Central memory CD8-positive, alpha-beta T cell (primary cell): ENCODE data around the gene COA8.
A peak's percentile ranks its signal among the peaks of the same experiment; 100 is the strongest.

ENCODE experiments used
- ATAC-seq: fragments of 150-1000 bp; cut with Tn5 transposase; replicated peaks from 2 replicates; pipeline ENCODE4 v1.10.0; 2022; ENCODE audit warnings: mild to moderate bottlenecking, moderate FRiP score, moderate number of reproducible peaks; ENCODE audit not compliant: poor library complexity, severe bottlenecking; ENCODE audit errors: extremely low read depth
- DNase-seq, 2 donors: peaks; one replicate each; pipeline ENCODE4 v3.0.0; 2021; ENCODE audit warnings: low spot score in 2 of 2
- H3K27ac Mint-ChIP-seq: one replicate; pipeline ENCODE4 v1.8.0; 2022; ENCODE audit warnings: low read depth, mild to moderate bottlenecking, moderate library complexity, mixed read lengths
- H3K27me3 Mint-ChIP-seq: one replicate; pipeline ENCODE4 v1.8.0; 2022; ENCODE audit warnings: mixed read lengths
- H3K36me3 Mint-ChIP-seq: one replicate; pipeline ENCODE4 v1.8.0; 2022; ENCODE audit warnings: mild to moderate bottlenecking, moderate library complexity, mixed read lengths; ENCODE audit not compliant: insufficient read depth
- H3K4me1 Mint-ChIP-seq: one replicate; pipeline ENCODE4 v1.8.0; 2022; ENCODE audit warnings: mixed read lengths
- H3K4me3 Mint-ChIP-seq: one replicate; pipeline ENCODE4 v1.8.0; 2022; ENCODE audit warnings: mild to moderate bottlenecking, moderate library complexity, mixed read lengths
- H3K9me3 Mint-ChIP-seq: one replicate; pipeline ENCODE4 v1.8.0; 2022; ENCODE audit warnings: mixed read lengths

COA8 gene

DNA sequence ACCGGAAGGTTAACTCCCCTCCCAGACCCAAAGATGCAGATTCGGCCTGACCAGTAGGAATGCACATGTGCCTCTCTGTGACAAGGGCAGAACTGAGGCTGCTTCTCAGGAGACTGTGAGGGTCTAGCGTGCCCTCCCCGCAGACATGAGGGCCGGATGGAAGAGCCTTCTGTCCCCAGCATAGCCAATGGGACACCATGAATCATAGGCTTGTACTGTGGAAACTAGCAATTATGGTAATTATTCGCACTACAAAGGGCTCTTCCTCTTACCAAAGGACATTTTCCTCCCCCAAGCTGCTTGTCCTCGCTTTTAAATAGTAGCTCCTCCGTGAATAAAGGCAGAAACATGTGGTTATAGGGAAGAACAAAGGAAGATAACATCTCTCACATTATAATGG is 6.2 kb downstream of the COA8 start:
- Mint-ChIP-seq H3K4me3 (no peak overlapping the region), H3K9me3 (no peaks in the 10 kb centered on the region), H3K36me3 (peaks cover 13% of the 10 kb centered on the region), H3K4me1 (peaks cover 5% of the 10 kb centered on the region), H3K27ac (no peak overlapping the region), H3K27me3 (no peaks in the 10 kb centered on the region)
- ATAC-seq (no peak), DNase-seq (no peak)

DNA sequence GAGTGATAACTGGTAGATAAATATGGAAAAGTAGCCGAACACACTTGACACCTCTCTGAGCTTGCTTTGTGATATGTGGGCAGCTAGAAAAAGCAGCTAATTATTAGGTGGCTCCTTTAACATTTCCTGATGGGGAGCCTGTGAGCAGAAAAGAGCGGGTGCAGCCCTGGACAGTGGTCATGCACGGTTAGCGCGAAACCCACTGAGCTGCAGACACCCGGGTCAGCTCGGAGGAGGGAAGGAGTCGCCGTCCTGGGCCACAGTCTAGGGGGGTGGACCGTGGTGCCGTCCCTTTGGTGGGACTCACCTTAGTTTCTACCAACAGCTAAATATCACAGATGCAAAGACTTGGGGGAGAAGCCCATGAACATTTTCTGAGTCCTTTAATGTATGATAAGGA is 6.6 kb downstream of the COA8 start:
- ATAC-seq (no peak), DNase-seq (no peak)
- Mint-ChIP-seq H3K9me3 (no peaks in the 10 kb centered on the region), H3K27me3 (no peaks in the 10 kb centered on the region), H3K27ac (no peak overlapping the region), H3K4me3 (no peak overlapping the region), H3K4me1 (peaks cover 5% of the 10 kb centered on the region), H3K36me3 (peaks cover 15% of the 10 kb centered on the region)

DNA sequence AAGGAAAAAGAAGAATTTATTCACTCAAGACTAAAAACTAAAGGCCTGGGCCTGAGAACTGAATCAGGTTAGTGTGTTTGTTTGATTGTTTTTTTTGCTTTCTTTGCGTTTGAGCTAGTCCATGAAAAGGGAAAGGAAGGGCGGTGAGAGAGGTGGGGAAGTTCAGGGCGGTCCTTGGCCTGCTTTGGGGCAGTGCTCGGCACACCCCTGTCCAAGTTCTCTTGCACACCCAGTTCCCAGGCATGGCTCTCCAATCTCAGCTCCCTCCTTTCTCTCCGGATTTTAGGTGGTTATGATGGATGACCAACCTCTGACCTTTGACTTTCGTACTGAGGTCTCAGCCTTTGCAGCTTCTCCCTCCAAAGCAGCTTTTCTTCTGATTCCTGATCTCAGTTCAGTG is 11.3 kb downstream of the COA8 start:
- Mint-ChIP-seq H3K9me3 (no peaks in the 10 kb centered on the region), H3K36me3 (peaks cover 35% of the 10 kb centered on the region), H3K4me1 (peaks cover 7% of the 10 kb centered on the region), H3K27ac (no peak overlapping the region), H3K27me3 (no peaks in the 10 kb centered on the region), H3K4me3 (no peak overlapping the region)
- DNase-seq (no peak), ATAC-seq (no peak)

GRCh38 chr14:103574707-103575285 is 12.0 kb downstream of the COA8 start:
- H3K4me3 Mint-ChIP-seq: no peak overlapping the region
- no peak for DNase-seq
- no peaks in the 10 kb centered on the region for H3K27me3 Mint-ChIP-seq
- no peak for ATAC-seq
- H3K9me3 Mint-ChIP-seq: no peaks in the 10 kb centered on the region
- H3K36me3 Mint-ChIP-seq: peaks cover 36% of the 10 kb centered on the region
- peaks cover 7% of the 10 kb centered on the region for H3K4me1 Mint-ChIP-seq
- H3K27ac Mint-ChIP-seq: no peak overlapping the region

- no peak for DNase-seq
- H3K4me3 Mint-ChIP-seq: no peak overlapping the region
Measured at GRCh38 chr14:103576371-103577024, 13.7 kb downstream of the COA8 start.

DNA sequence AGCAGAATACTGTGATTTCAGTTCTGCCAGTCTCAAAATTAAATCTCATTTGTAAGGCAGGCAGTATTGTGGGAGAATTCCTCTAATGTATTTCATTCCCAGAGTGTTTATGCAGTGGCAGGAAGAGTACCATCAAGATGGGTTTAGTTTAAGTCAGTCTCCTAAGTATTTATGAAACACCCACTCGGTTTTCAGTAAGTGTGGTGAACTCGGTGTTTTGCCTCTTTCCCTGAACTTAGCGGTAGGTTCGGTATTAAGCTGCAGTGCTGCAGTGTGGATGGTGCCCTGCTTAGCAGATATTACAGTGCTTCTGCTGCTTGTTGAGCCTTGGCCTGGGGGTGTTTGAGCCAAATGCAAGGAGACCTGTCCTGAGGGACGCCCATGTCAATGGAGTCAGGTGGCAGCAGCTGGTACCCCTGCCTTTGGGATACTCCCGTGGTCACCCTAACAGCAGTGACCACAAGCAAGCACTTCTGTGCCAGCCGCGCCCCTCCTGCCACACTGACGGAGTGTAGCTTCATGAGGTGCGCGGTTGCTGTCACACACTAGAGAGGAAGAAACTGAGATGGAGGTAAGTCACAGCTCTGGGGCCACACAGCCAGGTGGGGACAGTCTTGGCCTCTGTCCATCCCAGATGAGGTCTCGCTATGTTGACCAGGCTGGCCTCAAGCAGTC is 15.8 kb downstream of the COA8 start:
- Mint-ChIP-seq H3K9me3 (no peaks in the 10 kb centered on the region), H3K36me3 (peaks cover 27% of the 10 kb centered on the region), H3K4me3 (no peak overlapping the region), H3K27me3 (no peaks in the 10 kb centered on the region), H3K27ac (no peak overlapping the region), H3K4me1 (peaks cover 7% of the 10 kb centered on the region)
- DNase-seq (no peak), ATAC-seq (no peak)

More at GRCh38 chr14:103576371-103577024, 13.7 kb downstream of the COA8 start:
- no peak for ATAC-seq
- Mint-ChIP-seq H3K36me3 (peaks cover 34% of the 10 kb centered on the region), H3K27me3 (no peaks in the 10 kb centered on the region), H3K27ac (no peak overlapping the region), H3K4me1 (peaks cover 7% of the 10 kb centered on the region), H3K9me3 (no peaks in the 10 kb centered on the region)

GRCh38 chr14:103581206-103581605 is 18.4 kb downstream of the COA8 start:
- Mint-ChIP-seq H3K36me3 (peaks cover 27% of the 10 kb centered on the region), H3K4me1 (no peaks in the 10 kb centered on the region), H3K4me3 (no peak overlapping the region), H3K27me3 (no peaks in the 10 kb centered on the region), H3K9me3 (no peaks in the 10 kb centered on the region), H3K27ac (no peak overlapping the region)
- no peak for ATAC-seq
- no peak for DNase-seq

GRCh38 chr14:103581954-103582703 is 19.4 kb downstream of the COA8 start:
- Mint-ChIP-seq H3K36me3 (peaks cover 27% of the 10 kb centered on the region), H3K9me3 (no peaks in the 10 kb centered on the region), H3K4me1 (no peaks in the 10 kb centered on the region), H3K4me3 (no peak overlapping the region), H3K27ac (no peak overlapping the region), H3K27me3 (no peaks in the 10 kb centered on the region)
- ATAC-seq (no peak), DNase-seq (no peak)

DNA sequence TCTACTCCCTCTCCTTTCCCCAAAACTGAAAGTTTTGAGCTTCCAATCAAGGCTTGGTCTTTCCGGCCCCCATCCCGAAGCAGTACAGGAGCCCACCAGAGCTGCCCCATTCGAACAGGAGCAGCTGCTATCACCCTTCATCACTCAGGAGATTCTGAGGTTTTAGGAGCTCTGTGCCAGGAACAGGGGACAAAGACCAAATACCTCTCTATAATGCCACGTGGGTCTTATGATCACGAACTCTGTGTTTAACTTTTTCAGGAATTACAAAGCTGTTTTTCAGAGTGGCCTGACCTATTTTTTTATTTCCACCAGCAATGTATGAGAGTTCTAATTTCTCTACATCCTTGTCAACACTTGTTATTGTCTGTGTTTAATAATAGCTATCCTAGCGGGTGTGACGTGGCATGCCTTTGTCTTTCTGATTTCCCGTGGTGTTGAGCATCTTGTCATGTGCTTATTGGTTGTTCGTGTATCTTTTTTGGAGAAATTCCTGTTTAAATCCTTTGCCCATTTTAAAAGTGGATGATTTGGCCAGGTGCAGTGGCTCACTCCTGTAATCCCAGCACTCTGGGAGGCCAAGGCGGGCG is 21.7 kb downstream of the COA8 start:
- Mint-ChIP-seq H3K27ac (no peak overlapping the region), H3K4me3 (no peak overlapping the region), H3K27me3 (no peaks in the 10 kb centered on the region), H3K4me1 (no peaks in the 10 kb centered on the region), H3K9me3 (no peaks in the 10 kb centered on the region), H3K36me3 (peaks cover 19% of the 10 kb centered on the region)
- ATAC-seq: no peak
- DNase-seq: no peak

GRCh38 chr14:103593577-103593976 is 30.8 kb downstream of the COA8 start:
- peaks cover 15% of the 10 kb centered on the region for H3K36me3 Mint-ChIP-seq
- no peak for DNase-seq
- H3K4me3 Mint-ChIP-seq: peak overlapping the region; percentile 59
- no peaks in the 10 kb centered on the region for H3K9me3 Mint-ChIP-seq
- no peak overlapping the region for H3K27ac Mint-ChIP-seq
- ATAC-seq: peak; percentile 91
- peaks cover 9% of the 10 kb centered on the region for H3K4me1 Mint-ChIP-seq
- no peaks in the 10 kb centered on the region for H3K27me3 Mint-ChIP-seq

GRCh38 chr14:103594265-103594664 is 31.5 kb downstream of the COA8 start:
- no peak for ATAC-seq
- no peak overlapping the region for H3K27ac Mint-ChIP-seq
- H3K9me3 Mint-ChIP-seq: no peaks in the 10 kb centered on the region
- H3K36me3 Mint-ChIP-seq: peaks cover 10% of the 10 kb centered on the region
- peaks cover 9% of the 10 kb centered on the region for H3K4me1 Mint-ChIP-seq
- no peaks in the 10 kb centered on the region for H3K27me3 Mint-ChIP-seq
- no peak for DNase-seq
- no peak overlapping the region for H3K4me3 Mint-ChIP-seq

GRCh38 chr14:103597623-103598377 is 35.0 kb downstream of the COA8 start:
- Mint-ChIP-seq H3K27ac (no peak overlapping the region), H3K36me3 (peaks cover 2% of the 10 kb centered on the region), H3K4me3 (no peak overlapping the region), H3K9me3 (no peaks in the 10 kb centered on the region), H3K27me3 (no peaks in the 10 kb centered on the region), H3K4me1 (peaks cover 9% of the 10 kb centered on the region)
- no peak for ATAC-seq
- no peak for DNase-seq
